GM19025 (cell line): ENCODE results near the gene PTCH1.

ENCODE experiments used
- ATAC-seq: cut with Tn5 transposase; IDR thresholded peaks from one replicate; pipeline ENCODE4 v1.9.1; 2021; ENCODE audit warnings: mild to moderate bottlenecking, low read depth, moderate library complexity; ENCODE audit not compliant: unreplicated experiment

The PTCH1 gene

GRCh38 chr9:95477441-95477840 lies 39.3 kb downstream of the PTCH1 start:
- no peak for ATAC-seq

- no peak for ATAC-seq
Observed at GRCh38 chr9:95468791-95469190, 48.0 kb downstream of the PTCH1 start.

- no peak for ATAC-seq
Observed at GRCh38 chr9:95465115-95465514, 51.7 kb downstream of the PTCH1 start.

- ATAC-seq = no peak
Observed at GRCh38 chr9:95463148-95464060, 53.4 kb downstream of the PTCH1 start.

GRCh38 chr9:95462249-95463147 lies 54.3 kb downstream of the PTCH1 start:
- ATAC-seq = peak; percentile 95

- ATAC-seq = no peak
Observed at GRCh38 chr9:95461448-95462248, 55.1 kb downstream of the PTCH1 start.

GRCh38 chr9:95460518-95461164 lies 56.1 kb downstream of the PTCH1 start:
- no peak for ATAC-seq

- no peak for ATAC-seq
Observed at GRCh38 chr9:95459851-95460517, 56.8 kb downstream of the PTCH1 start.

- no peak for ATAC-seq
Observed at GRCh38 chr9:95459178-95459577, 57.6 kb downstream of the PTCH1 start.

- ATAC-seq = no peak
Observed at GRCh38 chr9:95458666-95459065, 58.1 kb downstream of the PTCH1 start.

- no peak for ATAC-seq
Observed at GRCh38 chr9:95457769-95458168, 59.0 kb downstream of the PTCH1 start.

GRCh38 chr9:95455714-95456113 lies 61.1 kb downstream of the PTCH1 start:
- ATAC-seq = no peak

- no peak for ATAC-seq
Observed at GRCh38 chr9:95452176-95452575, 64.6 kb downstream of the PTCH1 start.

- no peak for ATAC-seq
Observed at GRCh38 chr9:95451065-95451426, 65.7 kb downstream of the PTCH1 start.

GRCh38 chr9:95450171-95451064 lies 66.4 kb downstream of the PTCH1 start:
- ATAC-seq = no peak

GRCh38 chr9:95449016-95449415 lies 67.8 kb downstream of the PTCH1 start:
- no peak for ATAC-seq

- ATAC-seq = no peak
Observed at GRCh38 chr9:95447660-95448420, 68.9 kb downstream of the PTCH1 start.

GRCh38 chr9:95446984-95447383 lies 69.8 kb downstream of the PTCH1 start:
- ATAC-seq = no peak
